Naive B cell (primary cell): ENCODE measurements around the gene KCNK4. TPM values are rescaled to one million over a fixed set of nuclear protein-coding genes. Genes with fewer than 3 reads are reported as not detected.

Experiments
- ATAC-seq, 2 donors: fragments of 150-1000 bp; cut with Tn5 transposase; 2 replicates each; pipeline ENCODE4 v1.10.0; 2021; ENCODE audit warnings: low read depth in 2 of 2, mild to moderate bottlenecking in 2 of 2, moderate library complexity in 2 of 2
- DNase-seq: peaks from one replicate; pipeline ENCODE4 v3.0.0; 2022
- H3K27ac Mint-ChIP-seq, 6 donors: one replicate each; pipeline ENCODE4 v1.8.0; 2020 to 2022; ENCODE audit warnings: mild to moderate bottlenecking in 6 of 6, mixed read lengths in 6 of 6, moderate library complexity in 5 of 6, inconsistent platforms in 2 of 6
- H3K27me3 Mint-ChIP-seq, 3 donors: one replicate each; pipeline ENCODE4 v1.8.0; 2021 to 2022; ENCODE audit warnings: mixed read lengths in 3 of 3, mild to moderate bottlenecking in 1 of 3
- H3K36me3 Mint-ChIP-seq, 2 donors: one replicate each; pipeline ENCODE4 v1.8.0; 2020 to 2022; ENCODE audit warnings: mixed read lengths in 2 of 2, inconsistent platforms in 1 of 2, mild to moderate bottlenecking in 1 of 2
- H3K4me1 Mint-ChIP-seq, 3 donors: one replicate each; pipeline ENCODE4 v1.8.0; 2020 to 2022; ENCODE audit warnings: mixed read lengths in 3 of 3, inconsistent platforms in 1 of 3, mild to moderate bottlenecking in 1 of 3, moderate library complexity in 1 of 3
- H3K4me3 Mint-ChIP-seq, 8 donors: one replicate each; pipeline ENCODE4 v1.8.0; 2020 to 2022; ENCODE audit warnings: mild to moderate bottlenecking in 8 of 8, mixed read lengths in 8 of 8, moderate library complexity in 8 of 8, inconsistent platforms in 2 of 8
- H3K9me3 Mint-ChIP-seq, 7 donors: one replicate each; pipeline ENCODE4 v1.8.0; 2020 to 2022; ENCODE audit warnings: mixed read lengths in 7 of 7, mild to moderate bottlenecking in 5 of 7, inconsistent platforms in 2 of 7, moderate library complexity in 1 of 7
- polyA plus RNA-seq, 6 donors: library from polyadenylated mRNA; unstranded; fragments of 300-500 nt; fragmentation: Illumina TruSeq; gene quantifications; one replicate each; pipeline ENCODE4 v1.2.3, GENCODE V29; 2021; ENCODE audit warnings: low read depth in 6 of 6

The KCNK4 gene
- polyA plus RNA-seq, 6 donors from 2014 or later: not detected

DNA sequence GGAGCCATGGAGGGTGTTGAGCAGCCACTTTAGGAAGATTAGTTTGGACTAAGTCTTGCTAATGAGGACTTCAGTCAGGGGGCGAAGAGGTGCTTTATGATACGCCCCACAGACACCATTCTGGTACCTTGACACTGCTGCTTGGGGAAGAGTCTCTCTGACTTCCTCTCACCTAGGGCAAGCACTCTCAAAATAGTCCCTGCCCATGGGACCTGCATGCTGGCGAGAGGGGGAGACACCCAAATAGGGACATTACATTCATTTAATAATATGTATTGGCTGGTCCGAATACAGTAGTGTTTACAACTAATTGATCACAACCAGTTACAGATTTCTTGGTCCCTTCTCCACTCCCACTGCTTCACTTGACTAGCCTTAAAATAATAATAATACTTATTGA, 4.7 kb downstream of the KCNK4 start:
- peak overlapping the region in 1 of 8 donors; percentile 30 for H3K4me3 Mint-ChIP-seq
- H3K9me3 Mint-ChIP-seq: no peaks in the 10 kb centered on the region
- peaks cover 0 to 3% of the 10 kb centered on the region in 2 donors for H3K36me3 Mint-ChIP-seq
- peaks cover 23 to 41% (median 28%) of the 10 kb centered on the region in 3 donors for H3K4me1 Mint-ChIP-seq
- DNase-seq: no peak
- no peak overlapping the region for H3K27ac Mint-ChIP-seq
- ATAC-seq: no peak
- peaks cover 55 to 88% (median 73%) of the 10 kb centered on the region in 3 donors for H3K27me3 Mint-ChIP-seq

- no peaks in the 10 kb centered on the region for H3K9me3 Mint-ChIP-seq
- H3K27ac Mint-ChIP-seq: no peak overlapping the region
- H3K4me1 Mint-ChIP-seq: peaks cover 21 to 42% (median 31%) of the 10 kb centered on the region in 3 donors
- no peak for ATAC-seq
- no peaks in the 10 kb centered on the region for H3K36me3 Mint-ChIP-seq
- H3K4me3 Mint-ChIP-seq: peak overlapping the region in 1 of 8 donors; percentile 30
- no peak for DNase-seq
- peaks cover 58 to 87% (median 72%) of the 10 kb centered on the region in 3 donors for H3K27me3 Mint-ChIP-seq
Observed at GRCh38 chr11:64296236-64296635, 5.1 kb downstream of the KCNK4 start.

- Mint-ChIP-seq H3K4me3 (peak overlapping the region in 2 of 8 donors; percentile 30 to 31), H3K4me1 (peaks cover 21 to 43% (median 37%) of the 10 kb centered on the region in 3 donors), H3K9me3 (no peaks in the 10 kb centered on the region), H3K36me3 (no peaks in the 10 kb centered on the region), H3K27me3 (peaks cover 58 to 87% (median 72%) of the 10 kb centered on the region in 3 donors), H3K27ac (peak overlapping the region in 1 of 6 donors; percentile 33)
- ATAC-seq: no peak
- DNase-seq: no peak
Observed at GRCh38 chr11:64296830-64297698, 6.0 kb downstream of the KCNK4 start.

- H3K27ac Mint-ChIP-seq: peak overlapping the region in 2 of 6 donors; percentile 83 to 95
- peaks cover 58 to 83% (median 66%) of the 10 kb centered on the region in 3 donors for H3K27me3 Mint-ChIP-seq
- peak overlapping the region in 2 of 8 donors; percentile 25 to 29 for H3K4me3 Mint-ChIP-seq
- no peak for ATAC-seq
- peaks cover 17 to 38% (median 33%) of the 10 kb centered on the region in 3 donors for H3K4me1 Mint-ChIP-seq
- H3K9me3 Mint-ChIP-seq: no peaks in the 10 kb centered on the region
- no peaks in the 10 kb centered on the region for H3K36me3 Mint-ChIP-seq
- DNase-seq: no peak
Observed at GRCh38 chr11:64297699-64298358, 6.7 kb downstream of the KCNK4 start.

DNA sequence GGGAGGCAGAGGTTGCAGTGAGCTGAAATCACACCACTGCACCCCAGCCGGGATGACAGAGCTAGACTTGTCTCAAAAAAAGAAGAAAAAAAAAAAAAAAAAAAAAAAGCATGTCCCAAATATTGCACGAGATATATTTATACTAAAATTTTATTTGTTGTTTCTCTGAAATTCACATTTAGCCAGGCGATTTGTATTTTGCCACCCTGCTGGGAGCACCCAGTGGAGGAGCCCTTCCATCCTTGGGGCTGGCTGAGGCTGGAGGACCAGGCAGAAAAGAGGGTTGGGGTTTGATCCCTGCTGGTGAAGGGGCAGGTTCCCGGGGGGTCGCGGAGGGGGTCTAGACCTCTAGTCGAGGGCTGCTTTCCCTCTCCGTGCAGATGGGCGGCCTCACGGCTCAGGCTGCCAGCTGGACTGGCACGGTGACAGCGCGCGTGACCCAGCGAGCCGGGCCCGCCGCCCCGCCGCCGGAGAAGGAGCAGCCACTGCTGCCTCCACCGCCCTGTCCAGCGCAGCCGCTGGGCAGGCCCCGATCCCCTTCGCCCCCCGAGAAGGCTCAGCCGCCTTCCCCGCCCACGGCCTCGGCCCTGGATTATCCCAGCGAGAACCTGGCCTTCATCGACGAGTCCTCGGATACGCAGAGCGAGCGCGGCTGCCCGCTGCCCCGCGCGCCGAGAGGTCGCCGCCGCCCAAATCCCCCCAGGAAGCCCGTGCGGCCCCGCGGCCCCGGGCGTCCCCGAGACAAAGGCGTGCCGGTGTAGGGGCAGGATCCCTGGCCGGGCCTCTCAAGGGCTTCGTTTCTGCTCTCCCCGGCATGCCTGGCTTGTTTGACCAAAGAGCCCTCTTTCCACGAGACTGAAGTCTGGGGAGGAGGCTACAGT, 8.1 kb downstream of the KCNK4 start:
- Mint-ChIP-seq H3K27ac (peak overlapping the region in 5 of 6 donors; percentile 62 to 99 (median 69)), H3K27me3 (peaks cover 51 to 76% (median 61%) of the 10 kb centered on the region in 3 donors), H3K9me3 (no peaks in the 10 kb centered on the region), H3K36me3 (no peaks in the 10 kb centered on the region), H3K4me1 (peaks cover 17 to 44% (median 40%) of the 10 kb centered on the region in 3 donors), H3K4me3 (peak overlapping the region; percentile 22 to 87 (median 76))
- no peak for ATAC-seq
- no peak for DNase-seq

- peak within 1 kb of the TSS; percentile 79 to 93 (median 88) for H3K4me3 Mint-ChIP-seq
- H3K9me3 Mint-ChIP-seq: no peaks in the 10 kb centered on the region
- peaks cover 49 to 70% (median 53%) of the 10 kb centered on the region in 3 donors for H3K27me3 Mint-ChIP-seq
- H3K27ac Mint-ChIP-seq: peak within 1 kb of the TSS; percentile 88 to 99 (median 96)
- H3K36me3 Mint-ChIP-seq: no peaks in the 10 kb centered on the region
- DNase-seq (no peak), ATAC-seq (no peak)
- peaks cover 17 to 48% (median 44%) of the 10 kb centered on the region in 3 donors for H3K4me1 Mint-ChIP-seq
Observed at GRCh38 chr11:64299847-64300648, 8.9 kb downstream of the KCNK4 start, which contains the start of gene CATSPERZ. Gene CATSPERZ (plus strand): TSS chr11:64300358. CDS start chr11:64300411, 53 bp downstream.

GRCh38 chr11:64303109-64304031, 12.3 kb downstream of the KCNK4 start:
- no peaks in the 10 kb centered on the region for H3K9me3 Mint-ChIP-seq
- DNase-seq (no peak), ATAC-seq (no peak)
- H3K4me1 Mint-ChIP-seq: peaks cover 21 to 53% (median 44%) of the 10 kb centered on the region in 3 donors
- H3K36me3 Mint-ChIP-seq: no peaks in the 10 kb centered on the region
- H3K4me3 Mint-ChIP-seq: peak overlapping the region in 4 of 8 donors; percentile 89 to 97 (median 94)
- peaks cover 18 to 37% (median 22%) of the 10 kb centered on the region in 3 donors for H3K27me3 Mint-ChIP-seq
- peak overlapping the region in 5 of 6 donors; percentile 56 to 98 (median 82) for H3K27ac Mint-ChIP-seq

- Mint-ChIP-seq H3K36me3 (no peaks in the 10 kb centered on the region), H3K27ac (peak overlapping the region; percentile 91 to 98 (median 95)), H3K9me3 (no peaks in the 10 kb centered on the region), H3K4me3 (peak overlapping the region in 7 of 8 donors; percentile 89 to 97 (median 94)), H3K4me1 (peaks cover 21 to 47% (median 44%) of the 10 kb centered on the region in 3 donors), H3K27me3 (peaks cover 16 to 31% (median 18%) of the 10 kb centered on the region in 3 donors)
- DNase-seq (no peak), ATAC-seq (no peak)
Observed at GRCh38 chr11:64304032-64304315, 12.9 kb downstream of the KCNK4 start.

DNA sequence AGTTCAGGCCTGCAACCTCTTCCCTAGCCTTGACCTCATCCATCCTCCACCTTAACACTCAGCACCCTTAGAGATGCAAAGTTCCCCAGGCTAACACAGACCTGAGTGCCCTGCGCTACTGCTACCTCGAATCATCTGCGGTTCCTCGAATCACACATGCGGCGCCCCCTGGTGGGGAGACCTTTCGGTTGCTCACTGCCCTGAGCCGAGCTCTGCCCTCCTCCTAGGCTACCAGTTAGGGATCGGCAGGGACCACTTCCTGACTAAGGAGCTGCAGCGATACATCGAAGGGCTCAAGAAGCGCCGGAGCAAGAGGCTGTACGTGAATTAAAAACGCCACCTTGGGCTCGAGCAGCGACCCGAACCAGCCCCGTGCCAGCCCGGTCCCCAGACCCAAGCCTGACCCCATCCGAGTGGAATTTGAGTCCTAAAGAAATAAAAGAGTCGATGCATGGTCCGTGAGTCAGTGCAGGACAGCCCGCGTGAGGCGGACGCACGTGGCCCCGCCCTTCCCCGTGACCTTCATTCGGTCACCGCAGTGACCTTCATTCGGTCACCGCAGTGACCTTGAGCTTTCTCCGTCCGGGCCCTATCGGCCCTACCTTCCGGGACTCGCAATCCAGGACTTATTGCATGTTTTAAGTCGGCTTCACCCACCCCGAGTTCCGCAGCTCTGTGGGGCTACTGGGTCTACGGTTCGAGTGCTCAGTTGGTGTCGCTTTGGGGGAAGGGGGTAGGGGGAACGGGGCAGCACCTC, 13.4 kb downstream of the KCNK4 start:
- peaks cover 21 to 50% (median 43%) of the 10 kb centered on the region in 3 donors for H3K4me1 Mint-ChIP-seq
- peak overlapping the region; percentile 89 to 97 (median 94) for H3K4me3 Mint-ChIP-seq
- peaks cover 15 to 26% (median 16%) of the 10 kb centered on the region in 3 donors for H3K27me3 Mint-ChIP-seq
- peak; percentile 31 to 37 for ATAC-seq
- no peaks in the 10 kb centered on the region for H3K9me3 Mint-ChIP-seq
- DNase-seq: peak; percentile 83
- H3K36me3 Mint-ChIP-seq: no peaks in the 10 kb centered on the region
- H3K27ac Mint-ChIP-seq: peak overlapping the region; percentile 91 to 98 (median 95)

DNA sequence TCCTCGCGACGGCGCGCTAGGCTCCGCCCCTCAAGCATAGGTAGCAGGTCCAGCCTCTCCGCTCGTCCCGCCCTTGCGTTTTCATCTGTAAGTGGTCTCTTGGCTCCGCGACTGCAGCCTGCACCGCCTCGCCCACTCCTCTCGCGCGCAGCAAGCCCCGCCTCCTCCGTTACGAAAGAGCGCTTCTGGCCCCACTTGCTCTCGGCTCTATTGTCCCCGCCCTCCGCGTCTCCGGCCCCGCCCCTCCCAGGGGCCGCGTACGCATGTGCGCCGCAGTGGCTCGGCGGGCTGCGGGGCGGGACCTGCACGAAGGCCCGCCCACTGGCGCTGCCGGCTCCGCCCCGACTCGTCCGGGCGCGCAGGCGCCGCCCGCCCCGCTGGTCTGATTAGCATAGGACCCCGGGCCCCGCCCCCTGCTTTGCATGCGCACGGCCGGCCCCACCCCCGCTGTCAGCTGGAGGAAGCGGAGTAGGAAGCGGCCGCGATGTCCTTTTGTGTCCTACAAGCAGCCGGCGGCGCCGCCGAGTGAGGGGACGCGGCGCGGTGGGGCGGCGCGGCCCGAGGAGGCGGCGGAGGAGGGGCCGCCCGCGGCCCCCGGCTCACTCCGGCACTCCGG, 14.1 kb downstream of the KCNK4 start, which contains the start of gene ESRRA:
TSS of gene ESRRA (plus strand) at position 450 of the 616 bp plus-strand sequence. CDS start 1,656 bp downstream, outside the sequence.
- Mint-ChIP-seq H3K4me1 (peaks cover 17 to 48% (median 36%) of the 10 kb centered on the region in 3 donors), H3K27me3 (peaks cover 9 to 19% (median 15%) of the 10 kb centered on the region in 3 donors), H3K36me3 (no peaks in the 10 kb centered on the region), H3K9me3 (no peaks in the 10 kb centered on the region), H3K4me3 (peak within 1 kb of the TSS; percentile 94 to 100 (median 98)), H3K27ac (peak within 1 kb of the TSS; percentile 94 to 98 (median 98))
- DNase-seq (peak; percentile 100), ATAC-seq (peak; percentile 64 to 65)
